HepG2 (cell line): ENCODE results near the gene CIITA. TPM values are rescaled to one million over a fixed set of nuclear protein-coding genes. Genes with fewer than 3 reads are reported as not detected.
A peak's percentile ranks its signal among the peaks of the same experiment; 100 is the strongest.

Experiments
- ATAC-seq: fragments of 200-7000 bp; cut with Tn5 transposase; 3 replicates; pipeline ENCODE4 v1.9.1; 2020; ENCODE audit warnings: mild to moderate bottlenecking, moderate library complexity
- BruUV-seq: library from RNA; stranded (reverse); fragments of 400-500 nt; replicated peaks from 2 replicates; lab custom pipeline; 2021; lab: Mats Ljungman, UMichigan
- CTCF ChIA-PET: fragments of 300-600 bp; formaldehyde crosslinking; extraction: SDS; loops from one replicate; lab custom pipeline; 2021; ENCODE audit warnings: low total read pairs, inconsistent platforms, low intra/inter-chr PET ratio; lab: Yijun Ruan, JAX
- POLR2A ChIA-PET: fragments of 350-600 bp; sonication (Branson Sonifier 250); formaldehyde crosslinking; loops from one replicate; lab custom pipeline; 2020; ENCODE audit warnings: antibody characterized with exemption, inconsistent platforms; lab: Yijun Ruan, JAX
- DNase-seq: peaks from one replicate; pipeline ENCODE4 v3.0.0-alpha.2; 2015; ENCODE audit warnings: low spot score
- FAIRE-seq: peaks from 3 replicates; lab custom pipeline; 2011; peaks lifted over from hg19 to GRCh38; lab: Jason Lieb, UNC
- H2AFZ ChIP-seq: one replicate; pipeline ENCODE4 v1.6.1; 2011; ENCODE audit warnings: low read length, inconsistent platforms
- H3K27ac ChIP-seq: fragments of 300-600 bp; 3 replicates; pipeline ENCODE4 v1.8.0; 2011; ENCODE audit warnings: mixed run types, mild to moderate bottlenecking, mixed read lengths, low read length, inconsistent platforms; ENCODE audit not compliant: insufficient read depth; ENCODE audit errors: extremely low read length
- H3K27me3 ChIP-seq, 2 experiments: fragments of 200-600 bp in 1 of 2; 2 replicates in 1 of 2; 3 replicates in 1 of 2; pipeline versions ENCODE4 v1.6.0 to v1.8.0; 2011; ENCODE audit warnings: low read length in 2 of 2, mild to moderate bottlenecking in 2 of 2, moderate library complexity in 2 of 2, inconsistent platforms in 1 of 2; ENCODE audit not compliant: insufficient read depth in 2 of 2, control insufficient read depth in 1 of 2
- H3K36me3 ChIP-seq, 2 experiments: fragments of 200-600 bp in 1 of 2; replicated peaks in 1 of 2; 2 replicates in 1 of 2; 3 replicates in 1 of 2; pipeline versions ENCODE4 v1.5.1 to v1.8.0; 2011; ENCODE audit warnings: low read length in 2 of 2, inconsistent platforms in 1 of 2; ENCODE audit not compliant: insufficient read depth in 2 of 2, control insufficient read depth in 1 of 2
- H3K4me1 ChIP-seq: 2 replicates; pipeline ENCODE4 v1.5.1; 2012; ENCODE audit warnings: low read length, inconsistent platforms; ENCODE audit not compliant: insufficient read depth
- H3K4me2 ChIP-seq: 2 replicates; pipeline ENCODE4 v1.6.0; 2011; ENCODE audit warnings: low read depth, low read length, inconsistent platforms
- H3K4me3 ChIP-seq, 3 experiments: fragments of 200-600 bp in 1 of 3; sonication (generic), shearing (Covaris generic) in 1 of 3; replicated peaks in 1 of 3; 2 replicates each; pipeline ENCODE4 v1.5.1; 2011 to 2016; ENCODE audit warnings: low read length in 3 of 3, inconsistent platforms in 2 of 3, low read depth in 2 of 3, mild to moderate bottlenecking in 2 of 3, control low read depth in 1 of 3, mixed read lengths in 1 of 3; ENCODE audit not compliant: insufficient read depth in 1 of 3
- H3K79me2 ChIP-seq: one replicate; pipeline ENCODE4 v1.6.1; 2011; ENCODE audit warnings: low read length, inconsistent platforms; ENCODE audit not compliant: insufficient read depth
- H3K9ac ChIP-seq: 2 replicates; pipeline ENCODE4 v1.6.0; 2011; ENCODE audit warnings: mild to moderate bottlenecking, low read depth, low read length, inconsistent platforms; ENCODE audit not compliant: insufficient read depth
- H3K9me3 ChIP-seq: 2 replicates; pipeline ENCODE4 v1.5.1; 2012; ENCODE audit warnings: mild to moderate bottlenecking, low read length
- H4K20me1 ChIP-seq: 2 replicates; pipeline ENCODE4 v1.6.0; 2011; ENCODE audit warnings: inconsistent platforms, mild to moderate bottlenecking, low read length, moderate library complexity; ENCODE audit not compliant: insufficient read depth
- CSRNP1 ChIP-seq: sonication (generic); formaldehyde crosslinking; IDR thresholded peaks from 2 replicates; pipeline ENCODE4 v1.8.1; 2023; ENCODE audit warnings: mild to moderate bottlenecking, missing genetic modification reagents
- MED1 ChIP-seq: sonication (generic); formaldehyde crosslinking; IDR thresholded peaks from 2 replicates; pipeline ENCODE4 v1.4.0; 2020; ENCODE audit warnings: missing genetic modification reagents
- ZMYM3 ChIP-seq: sonication (generic); formaldehyde crosslinking; IDR thresholded peaks from 2 replicates; pipeline ENCODE4 v1.5.1; 2020; ENCODE audit warnings: mild to moderate bottlenecking, missing genetic modification reagents
- ZNF10 ChIP-seq: sonication (generic); formaldehyde crosslinking; IDR thresholded peaks from 2 replicates; pipeline ENCODE4 v1.4.0; 2020; ENCODE audit warnings: mild to moderate bottlenecking, low read depth, missing genetic modification reagents, borderline replicate concordance
- ZNF121 ChIP-seq: sonication (generic); formaldehyde crosslinking; IDR thresholded peaks from 2 replicates; pipeline ENCODE4 v1.5.0; 2020; ENCODE audit warnings: mild to moderate bottlenecking, missing genetic modification reagents
- ZNF768 ChIP-seq: sonication (generic); formaldehyde crosslinking; IDR thresholded peaks from 2 replicates; pipeline ENCODE4 v1.4.0; 2020; ENCODE audit warnings: missing genetic modification reagents
- WGBS: methylation state at CpG from one replicate; pipeline ENCODE4 v1.1.6; 2017; ENCODE audit warnings: low lambda C conversion rate; 5-methylcytosine and 5-hydroxymethylcytosine counted together
- in situ Hi-C: cut with HindIII; loops from 2 replicates; pipeline ENCODE4 v1.10.0; 2017; ENCODE audit warnings: low pct_unique_long_range_greater_than_20kb; ENCODE audit not compliant: extremely low pct_ligation_motif_present
- intact Hi-C: fragments of 100-400 bp; cut with micrococcal nuclease; formaldehyde crosslinking; loops from one replicate; pipeline ENCODE4 v1.10.0; 2022; ENCODE audit not compliant: unreplicated experiment
- polyA plus RNA-seq, 8 experiments: library from polyadenylated mRNA; depleted of rRNA in 3 of 8; stranded (reverse) in 7 of 8; unstranded in 1 of 8; fragments of >200 nt; fragmentation: Illumina TruSeq in 4 of 8; extraction: Trizol in 4 of 8; gene quantifications; 2 replicates each; pipeline versions ENCODE4 v1.2.1 to v1.2.3, GENCODE V29; 2011 to 2016; ENCODE audit warnings: low read depth in 4 of 8, missing spikeins in 1 of 8, mixed read lengths in 1 of 8; ENCODE audit not compliant: insufficient read depth in 1 of 8
- total RNA-seq, 5 experiments: library from RNA; depleted of rRNA; stranded (reverse); fragments of >200 nt; fragmentation: Illumina TruSeq; extraction: Trizol; gene quantifications; 2 replicates each; pipeline ENCODE4 v1.2.3, GENCODE V29; 2016; ENCODE audit warnings: low read depth in 1 of 5

The CIITA gene
- total and polyA plus RNA-seq, 2 of the 13 experiments (the other 11 are each of a cell fraction or from before 2014, with no cell fraction given) = 0.08 to 0.09 TPM

- ATAC-seq = no peak
- CTCF ChIA-PET = no interaction called here
- H3K4me3 ChIP-seq = no peak overlapping the region
- H3K4me2 ChIP-seq = no peak overlapping the region
- peaks cover 23 to 65% of the 10 kb centered on the region in 2 experiments for H3K36me3 ChIP-seq
- intact Hi-C loops = no loop called here
- BruUV-seq = no TSS peak
- H2AFZ ChIP-seq = no peak overlapping the region
- 0 out of 2 replicates have a peak, but pooled peaks cover 3% of the 10 kb centered on the region for H4K20me1 ChIP-seq
- no peak for FAIRE-seq
- POLR2A ChIA-PET = interaction anchor here (1.1 kb wide), 1 partner anchor 9 kb away, joined by 3 read pairs; no protein-coding TSS in a partner anchor
- TF ChIP-seq ZNF10 (no peak), ZNF121 (CRISPR knock-in tag) (0 out of 2 replicates have a peak, but pooled peaks have one; percentile 15), CSRNP1 (CRISPR knock-in tag) (no peak)
- no peaks in the 10 kb centered on the region for H3K27me3 ChIP-seq
- peaks cover 14% of the 10 kb centered on the region for H3K79me2 ChIP-seq
- WGBS = 95% methylated on average over 7 of the region's 7 CpGs
- in situ Hi-C loops = no loop called here
- H3K4me1 ChIP-seq = peaks cover 8% of the 10 kb centered on the region
- H3K27ac ChIP-seq = no peak overlapping the region
- no peak overlapping the region for H3K9ac ChIP-seq
- no peaks in the 10 kb centered on the region for H3K9me3 ChIP-seq
- no peak for DNase-seq
Measured at GRCh38 chr16:10931134-10931533, 54.1 kb downstream of the CIITA start.

GRCh38 chr16:10931977-10932632 is 55.1 kb downstream of the CIITA start:
- Histone ChIP-seq H3K27me3 (no peaks in the 10 kb centered on the region), H3K9me3 (no peaks in the 10 kb centered on the region), H3K27ac (no peak overlapping the region), H3K4me1 (peaks cover 18% of the 10 kb centered on the region), H3K4me2 (no peak overlapping the region), H3K79me2 (peaks cover 19% of the 10 kb centered on the region), H3K9ac (no peak overlapping the region), H2AFZ (no peak overlapping the region), H4K20me1 (peaks cover 5% of the 10 kb centered on the region; the same call in 1 of the 2 replicates), H3K36me3 (peaks cover 22 to 65% of the 10 kb centered on the region in 2 experiments), H3K4me3 (no peak overlapping the region)
- no peak for ATAC-seq
- intact Hi-C loops (no loop called here), in situ Hi-C loops (no loop called here)
- POLR2A ChIA-PET = interaction anchor here (0.8 to 1.6 kb wide), 2 partner anchors 9 to 10 kb away, joined by 4 to 10 read pairs; partner anchors contain the start of gene DEXI
- 97% methylated on average over 11 of the region's 11 CpGs for WGBS
- CTCF ChIA-PET = no interaction called here
- TF ChIP-seq MED1 (CRISPR knock-in tag) (no peak), ZNF768 (CRISPR knock-in tag) (peak; percentile 98), ZMYM3 (CRISPR knock-in tag) (peak; percentile 74; the same call in 1 of the 2 replicates)
- DNase-seq = no peak
- no peak for FAIRE-seq
- BruUV-seq = no TSS peak
